HG02678 (cell line): ENCODE data around the gene ANTXR1.

Experiments used
- ATAC-seq: cut with Tn5 transposase; IDR thresholded peaks from one replicate; pipeline ENCODE4 v1.9.1; 2021; ENCODE audit warnings: mild to moderate bottlenecking, moderate library complexity; ENCODE audit not compliant: unreplicated experiment

Gene ANTXR1

GRCh38 chr2:69297216-69297615 is 284.2 kb downstream of the ANTXR1 start:
- ATAC-seq, result no peak

- no peak for ATAC-seq
These were observed 285.3 kb downstream of the ANTXR1 start for GRCh38 chr2:69298261-69298660.

- no peak for ATAC-seq
These were observed 285.9 kb downstream of the ANTXR1 start for GRCh38 chr2:69298862-69299261.
